Measurements from ENCODE around the gene CAPN15.

CAPN15 gene

DNA sequence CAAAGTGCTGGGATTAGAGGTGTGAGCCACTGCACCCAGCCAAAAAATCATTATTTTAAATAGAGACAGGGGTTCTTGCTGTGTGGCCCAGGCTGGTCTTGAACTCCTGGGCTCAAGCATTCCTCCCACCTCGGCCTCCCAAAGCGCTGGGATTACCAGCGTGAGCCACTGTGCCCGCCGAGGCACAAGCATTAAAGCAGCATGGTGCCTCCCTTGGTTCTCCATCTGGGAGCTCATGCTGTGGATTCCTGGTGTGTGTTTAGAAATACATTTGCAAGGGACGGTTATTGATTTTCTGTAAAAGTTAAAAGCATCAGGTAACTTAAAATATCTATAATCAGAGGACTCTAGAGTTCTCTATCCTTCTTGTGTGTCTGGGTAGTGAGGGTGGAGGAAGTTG is 14.7 kb upstream of the CAPN15 start:
- H3K27ac ChIP-seq: no peak overlapping the region
- H3K4me1 ChIP-seq (ENCODE audit: low read depth, poor library complexity, severe bottlenecking): no peaks in the 10 kb centered on the region
- H3K9ac ChIP-seq: no peak overlapping the region

DNA sequence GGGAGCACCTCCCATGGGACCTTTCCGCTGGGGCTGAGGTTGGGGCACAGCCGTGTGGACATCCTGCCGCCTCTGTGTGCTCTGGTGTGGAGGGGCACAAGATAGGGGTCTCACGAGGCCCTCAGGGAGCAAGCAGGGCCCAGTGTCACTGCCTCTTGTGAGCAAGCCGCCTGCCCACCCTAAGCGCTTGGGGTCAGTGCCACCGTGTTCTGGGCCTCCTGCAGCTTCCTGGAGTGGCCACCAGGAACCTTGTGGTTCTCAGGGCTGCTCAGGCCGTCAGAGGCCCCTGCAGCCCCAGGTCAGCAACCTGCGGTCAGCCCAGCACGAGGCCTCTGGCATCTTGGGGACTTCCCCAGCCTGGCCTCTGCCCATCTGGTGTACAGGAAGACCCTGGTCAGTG is 13.6 kb upstream of the CAPN15 start:
- Histone ChIP-seq H3K27me3 (ENCODE audit: insufficient read depth, low read depth) (no peaks in the 10 kb centered on the region), H3K4me2 (no peak overlapping the region), H3K4me1 (ENCODE audit: low read depth, poor library complexity, severe bottlenecking) (no peaks in the 10 kb centered on the region), H3K9ac (no peak overlapping the region), H4K20me1 (ENCODE audit: insufficient read depth) (no peaks in the 10 kb centered on the region), H2AFZ (ENCODE audit: low read depth) (no peak overlapping the region), H3K27ac (no peak overlapping the region), H3K4me3 (IDR thresholded peaks at IDR 0.05; ENCODE audit: insufficient read depth, low read depth, low read length) (no peak overlapping the region), H3K36me3 (ENCODE audit: insufficient read depth) (no peaks in the 10 kb centered on the region), H3K79me2 (ENCODE audit: insufficient read depth, low read depth) (no peaks in the 10 kb centered on the region)
- TF ChIP-seq, protein P1, sequence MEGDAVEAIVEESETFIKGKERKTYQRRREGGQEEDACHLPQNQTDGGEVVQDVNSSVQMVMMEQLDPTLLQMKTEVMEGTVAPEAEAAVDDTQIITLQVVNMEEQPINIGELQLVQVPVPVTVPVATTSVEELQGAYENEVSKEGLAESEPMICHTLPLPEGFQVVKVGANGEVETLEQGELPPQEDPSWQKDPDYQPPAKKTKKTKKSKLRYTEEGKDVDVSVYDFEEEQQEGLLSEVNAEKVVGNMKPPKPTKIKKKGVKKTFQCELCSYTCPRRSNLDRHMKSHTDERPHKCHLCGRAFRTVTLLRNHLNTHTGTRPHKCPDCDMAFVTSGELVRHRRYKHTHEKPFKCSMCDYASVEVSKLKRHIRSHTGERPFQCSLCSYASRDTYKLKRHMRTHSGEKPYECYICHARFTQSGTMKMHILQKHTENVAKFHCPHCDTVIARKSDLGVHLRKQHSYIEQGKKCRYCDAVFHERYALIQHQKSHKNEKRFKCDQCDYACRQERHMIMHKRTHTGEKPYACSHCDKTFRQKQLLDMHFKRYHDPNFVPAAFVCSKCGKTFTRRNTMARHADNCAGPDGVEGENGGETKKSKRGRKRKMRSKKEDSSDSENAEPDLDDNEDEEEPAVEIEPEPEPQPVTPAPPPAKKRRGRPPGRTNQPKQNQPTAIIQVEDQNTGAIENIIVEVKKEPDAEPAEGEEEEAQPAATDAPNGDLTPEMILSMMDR (conservative IDR thresholded peaks at IDR 0.05; ENCODE audit: low read depth, low read length): no peak

More for the DNA sequence above, 14.7 kb upstream of the CAPN15 start:
- TF ChIP-seq, protein P1 (conservative IDR thresholded peaks at IDR 0.05; ENCODE audit: low read depth, low read length): no peak
- H4K20me1 ChIP-seq (ENCODE audit: insufficient read depth): no peaks in the 10 kb centered on the region
- H2AFZ ChIP-seq (ENCODE audit: low read depth): no peak overlapping the region
- no peaks in the 10 kb centered on the region for H3K79me2 ChIP-seq (ENCODE audit: insufficient read depth, low read depth)
- no peak overlapping the region for H3K4me2 ChIP-seq
- H3K4me3 ChIP-seq (IDR thresholded peaks at IDR 0.05; ENCODE audit: insufficient read depth, low read depth, low read length): no peak overlapping the region
- H3K36me3 ChIP-seq (ENCODE audit: insufficient read depth): no peaks in the 10 kb centered on the region
- H3K27me3 ChIP-seq (ENCODE audit: insufficient read depth, low read depth): no peaks in the 10 kb centered on the region

DNA sequence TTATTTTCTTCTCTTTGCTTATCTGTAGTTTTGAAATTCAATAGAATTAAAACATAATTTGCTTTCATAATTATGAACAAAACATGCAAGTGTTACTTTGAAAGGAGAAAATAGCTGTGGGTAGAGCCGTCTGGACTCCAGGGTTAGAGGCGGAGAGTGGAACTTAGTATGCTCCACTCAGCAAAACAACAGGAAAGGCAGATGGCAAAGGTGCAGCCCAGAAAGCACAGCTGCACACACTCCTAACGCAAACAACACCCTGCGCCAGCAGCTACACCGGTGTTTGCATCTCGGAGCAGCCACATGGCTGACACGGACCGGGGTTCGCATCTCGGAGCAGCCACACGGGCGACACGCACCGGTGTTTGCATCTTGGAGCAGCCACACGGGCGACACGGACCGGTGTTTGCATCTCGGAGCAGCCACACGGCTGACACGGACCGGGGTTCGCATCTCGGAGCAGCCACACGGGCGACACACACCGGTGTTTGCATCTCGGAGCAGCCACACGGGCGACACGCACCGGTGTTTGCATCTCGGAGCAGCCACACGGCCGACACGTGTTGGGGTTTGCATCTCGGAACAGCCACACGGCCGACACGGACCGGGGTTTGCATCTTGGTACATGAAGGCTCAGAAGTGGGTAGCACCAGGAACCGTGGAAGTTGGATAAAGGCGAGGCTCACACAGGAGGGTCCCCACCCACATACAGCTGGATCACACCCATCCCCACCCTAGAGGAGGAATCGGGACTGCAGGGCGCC is 12.2 kb upstream of the CAPN15 start:
- Histone ChIP-seq H4K20me1 (ENCODE audit: insufficient read depth) (no peaks in the 10 kb centered on the region), H3K9ac (no peak overlapping the region)

DNA sequence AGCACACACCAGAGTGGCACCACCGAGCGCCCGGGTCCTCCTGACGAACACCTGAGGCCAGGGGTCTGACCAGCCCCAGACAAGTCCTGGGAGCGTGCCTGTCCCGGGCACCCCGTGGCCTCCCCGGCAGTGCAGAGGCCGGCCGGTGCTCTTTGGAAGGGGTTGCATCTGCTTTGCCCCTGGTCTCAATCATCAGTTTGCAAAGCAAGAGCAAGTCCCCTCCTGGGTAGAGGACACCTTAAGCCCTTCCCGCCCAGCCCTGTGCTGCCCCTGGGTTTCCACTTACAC is 11.6 kb upstream of the CAPN15 start:
- no peaks in the 10 kb centered on the region for H4K20me1 ChIP-seq (ENCODE audit: insufficient read depth)
- H3K4me3 ChIP-seq (IDR thresholded peaks at IDR 0.05; ENCODE audit: insufficient read depth, low read depth, low read length): no peak overlapping the region

More for the DNA sequence above, 12.2 kb upstream of the CAPN15 start:
- Histone ChIP-seq H3K4me2 (no peak overlapping the region), H3K4me3 (IDR thresholded peaks at IDR 0.05; ENCODE audit: insufficient read depth, low read depth, low read length) (no peak overlapping the region), H2AFZ (ENCODE audit: low read depth) (no peak overlapping the region), H3K4me1 (ENCODE audit: low read depth, poor library complexity, severe bottlenecking) (no peaks in the 10 kb centered on the region), H3K27ac (no peak overlapping the region), H3K79me2 (ENCODE audit: insufficient read depth, low read depth) (no peaks in the 10 kb centered on the region), H3K27me3 (ENCODE audit: insufficient read depth, low read depth) (no peaks in the 10 kb centered on the region), H3K36me3 (ENCODE audit: insufficient read depth) (no peaks in the 10 kb centered on the region)
- TF ChIP-seq, protein P1 (conservative IDR thresholded peaks at IDR 0.05; ENCODE audit: low read depth, low read length): no peak

More for the DNA sequence above, 11.6 kb upstream of the CAPN15 start:
- H3K9ac ChIP-seq: no peak overlapping the region
- no peaks in the 10 kb centered on the region for H3K36me3 ChIP-seq (ENCODE audit: insufficient read depth)
- no peak overlapping the region for H3K4me2 ChIP-seq
- TF ChIP-seq, protein P1 (conservative IDR thresholded peaks at IDR 0.05; ENCODE audit: low read depth, low read length): no peak
- H3K79me2 ChIP-seq (ENCODE audit: insufficient read depth, low read depth): no peaks in the 10 kb centered on the region
- H2AFZ ChIP-seq (ENCODE audit: low read depth): no peak overlapping the region
- no peak overlapping the region for H3K27ac ChIP-seq
- no peaks in the 10 kb centered on the region for H3K27me3 ChIP-seq (ENCODE audit: insufficient read depth, low read depth)
- H3K4me1 ChIP-seq (ENCODE audit: low read depth, poor library complexity, severe bottlenecking): no peaks in the 10 kb centered on the region

Data from KMS-11 (cell line).